DOHH2 (cell line): Measurements from ENCODE around the gene CSNK1G3.

Experiments
- H3F3A ChIP-seq: fragments of 200-600 bp; sonication (generic), shearing (Covaris generic); 2 replicates; pipeline ENCODE4 v1.6.0; 2016; ENCODE audit warnings: antibody characterized with exemption, mild to moderate bottlenecking; ENCODE audit not compliant: control insufficient read depth, insufficient read depth
- H3K27ac ChIP-seq: fragments of 200-600 bp; sonication (generic); 2 replicates; pipeline ENCODE4 v1.5.1; 2014; ENCODE audit warnings: low read depth, mild to moderate bottlenecking, low read length, moderate library complexity
- H3K27me3 ChIP-seq: fragments of 200-600 bp; sonication (generic); 2 replicates; pipeline ENCODE4 v1.6.1; 2014; ENCODE audit warnings: mild to moderate bottlenecking, low read length, mixed read lengths; ENCODE audit not compliant: control insufficient read depth
- H3K36me3 ChIP-seq: fragments of 200-600 bp; sonication (generic); 2 replicates; pipeline ENCODE4 v1.6.1; 2014; ENCODE audit warnings: mild to moderate bottlenecking, low read length, moderate library complexity, mixed read lengths; ENCODE audit not compliant: control insufficient read depth
- H3K4me1 ChIP-seq: fragments of 200-600 bp; sonication (generic); 2 replicates; pipeline ENCODE4 v1.6.1; 2014; ENCODE audit warnings: mild to moderate bottlenecking, low read length, mixed read lengths; ENCODE audit not compliant: control insufficient read depth
- H3K4me2 ChIP-seq: fragments of 200-600 bp; sonication (generic); 2 replicates; pipeline ENCODE4 v1.6.0; 2014; ENCODE audit warnings: mild to moderate bottlenecking, low read length, moderate library complexity
- H3K4me3 ChIP-seq: fragments of 200-600 bp; sonication (generic); 2 replicates; pipeline ENCODE4 v1.5.1; 2014; ENCODE audit warnings: mild to moderate bottlenecking, low read length, mixed read lengths
- H3K79me2 ChIP-seq: fragments of 200-600 bp; sonication (generic); 2 replicates; pipeline ENCODE4 v1.6.1; 2014; ENCODE audit warnings: mild to moderate bottlenecking, low read length, mixed read lengths; ENCODE audit not compliant: control insufficient read depth
- H3K9me2 ChIP-seq: fragments of 200-600 bp; sonication (generic); replicated peaks from 2 replicates; pipeline ENCODE4 v1.6.1; 2014; ENCODE audit warnings: mild to moderate bottlenecking, low read length, mixed read lengths; ENCODE audit not compliant: control insufficient read depth
- H3K9me3 ChIP-seq: fragments of 200-600 bp; sonication (generic); 2 replicates; pipeline ENCODE4 v1.6.1; 2014; ENCODE audit warnings: antibody characterized with exemption, low read length, mixed read lengths; ENCODE audit not compliant: control insufficient read depth, insufficient read depth
- H4K20me1 ChIP-seq: fragments of 200-600 bp; sonication (generic); 2 replicates; pipeline ENCODE4 v1.6.0; 2014; ENCODE audit warnings: low read depth, mild to moderate bottlenecking, antibody characterized with exemption, low read length, moderate library complexity; ENCODE audit not compliant: control insufficient read depth, insufficient read depth
- EZH2phosphoT487 ChIP-seq: fragments of 200-600 bp; sonication (generic); IDR thresholded peaks from 2 replicates; pipeline ENCODE4 v1.6.1; 2017; ENCODE audit warnings: borderline replicate concordance, mild to moderate bottlenecking, antibody characterized with exemption, low read length, moderate library complexity, mixed read lengths
- TF ChIP-seq, protein P1 (sequence below): fragments of 200-600 bp; sonication (generic); IDR thresholded peaks from one replicate; pipeline ENCODE4 v1.5.1; 2014; ENCODE audit warnings: antibody characterized with exemption, mild to moderate bottlenecking, low read depth, low read length; ENCODE audit not compliant: poor library complexity, severe bottlenecking

The CSNK1G3 gene

DNA sequence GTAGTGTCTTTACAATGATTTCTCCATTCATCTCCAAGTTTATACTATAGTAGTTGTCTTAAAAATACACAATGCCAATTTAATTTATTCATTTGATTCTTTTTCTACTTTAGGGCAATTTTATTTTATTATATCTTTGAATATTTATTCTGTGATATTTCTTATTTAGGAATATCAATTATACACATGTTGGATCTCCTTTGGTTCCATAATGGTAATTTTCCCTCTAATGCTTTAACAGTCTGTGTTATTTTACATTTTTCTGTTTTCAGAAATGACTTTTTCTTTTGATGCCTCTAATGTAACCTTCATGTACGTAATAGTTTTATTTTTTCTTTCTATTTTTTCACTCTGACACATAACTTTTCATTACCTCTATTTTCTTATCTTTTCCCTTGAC lies 153.0 kb downstream of the CSNK1G3 start:
- no peaks in the 10 kb centered on the region for H3F3A ChIP-seq
- peaks cover 8% of the 10 kb centered on the region; the same call in 1 of the 2 replicates for H3K9me3 ChIP-seq
- H3K4me1 ChIP-seq: peaks cover 5% of the 10 kb centered on the region
- no peaks in the 10 kb centered on the region for H3K79me2 ChIP-seq
- H3K36me3 ChIP-seq: no peaks in the 10 kb centered on the region
- no peaks in the 10 kb centered on the region for H3K9me2 ChIP-seq
- H3K4me3 ChIP-seq: no peak overlapping the region
- no peaks in the 10 kb centered on the region for H4K20me1 ChIP-seq
- no peaks in the 10 kb centered on the region for H3K27me3 ChIP-seq
- no peak overlapping the region for H3K4me2 ChIP-seq
- TF ChIP-seq, protein P1, sequence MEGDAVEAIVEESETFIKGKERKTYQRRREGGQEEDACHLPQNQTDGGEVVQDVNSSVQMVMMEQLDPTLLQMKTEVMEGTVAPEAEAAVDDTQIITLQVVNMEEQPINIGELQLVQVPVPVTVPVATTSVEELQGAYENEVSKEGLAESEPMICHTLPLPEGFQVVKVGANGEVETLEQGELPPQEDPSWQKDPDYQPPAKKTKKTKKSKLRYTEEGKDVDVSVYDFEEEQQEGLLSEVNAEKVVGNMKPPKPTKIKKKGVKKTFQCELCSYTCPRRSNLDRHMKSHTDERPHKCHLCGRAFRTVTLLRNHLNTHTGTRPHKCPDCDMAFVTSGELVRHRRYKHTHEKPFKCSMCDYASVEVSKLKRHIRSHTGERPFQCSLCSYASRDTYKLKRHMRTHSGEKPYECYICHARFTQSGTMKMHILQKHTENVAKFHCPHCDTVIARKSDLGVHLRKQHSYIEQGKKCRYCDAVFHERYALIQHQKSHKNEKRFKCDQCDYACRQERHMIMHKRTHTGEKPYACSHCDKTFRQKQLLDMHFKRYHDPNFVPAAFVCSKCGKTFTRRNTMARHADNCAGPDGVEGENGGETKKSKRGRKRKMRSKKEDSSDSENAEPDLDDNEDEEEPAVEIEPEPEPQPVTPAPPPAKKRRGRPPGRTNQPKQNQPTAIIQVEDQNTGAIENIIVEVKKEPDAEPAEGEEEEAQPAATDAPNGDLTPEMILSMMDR: no peak
- no peak for TF ChIP-seq EZH2phosphoT487
- H3K27ac ChIP-seq: no peak overlapping the region

DNA sequence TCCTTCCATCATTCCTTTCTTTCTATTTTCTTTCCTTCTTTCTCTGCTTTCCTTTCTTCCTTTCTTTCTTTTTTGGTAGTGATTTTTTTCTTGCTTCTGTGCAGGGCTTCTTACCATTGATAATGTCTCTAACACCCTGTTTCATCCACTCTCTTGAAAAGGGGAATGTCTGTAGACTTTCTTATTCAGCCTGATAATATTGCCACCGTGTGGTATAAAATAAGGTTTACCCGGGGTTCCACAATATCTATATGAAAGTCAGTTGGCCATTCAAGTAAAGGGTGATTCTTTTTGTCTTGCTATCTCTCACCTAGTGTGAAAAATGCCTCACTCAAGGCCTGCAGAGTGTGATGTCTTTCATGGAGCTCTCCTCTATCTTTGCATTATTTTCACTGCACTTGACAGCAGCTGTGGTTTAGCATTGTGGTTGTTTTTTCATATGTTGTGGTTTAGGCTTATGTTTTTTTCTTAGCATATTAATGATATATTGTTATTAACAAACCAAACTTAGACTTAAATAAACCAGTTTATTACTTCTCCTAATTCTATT lies 153.9 kb downstream of the CSNK1G3 start:
- Histone ChIP-seq H3K27me3 (no peaks in the 10 kb centered on the region), H3K9me2 (no peaks in the 10 kb centered on the region), H4K20me1 (no peaks in the 10 kb centered on the region), H3K79me2 (no peaks in the 10 kb centered on the region), H3K4me1 (peaks cover 6% of the 10 kb centered on the region), H3K9me3 (peaks cover 8% of the 10 kb centered on the region; the same call in 1 of the 2 replicates), H3K27ac (no peak overlapping the region), H3K4me3 (no peak overlapping the region), H3F3A (no peaks in the 10 kb centered on the region), H3K36me3 (no peaks in the 10 kb centered on the region), H3K4me2 (no peak overlapping the region)
- TF ChIP-seq, protein P1: no peak
- no peak for TF ChIP-seq EZH2phosphoT487
